HG02588 (cell line): ENCODE measurements around the gene TMEM144.
"Not testable (repeated sequence)": the region's sequence is repeated elsewhere in the genome, so short reads cannot be mapped to it uniquely, and the experiment has no call there.

Experiments
- ATAC-seq: cut with Tn5 transposase; IDR thresholded peaks from one replicate; pipeline ENCODE4 v1.9.1; 2021; ENCODE audit warnings: mild to moderate bottlenecking, moderate library complexity; ENCODE audit not compliant: unreplicated experiment

TMEM144 gene

DNA sequence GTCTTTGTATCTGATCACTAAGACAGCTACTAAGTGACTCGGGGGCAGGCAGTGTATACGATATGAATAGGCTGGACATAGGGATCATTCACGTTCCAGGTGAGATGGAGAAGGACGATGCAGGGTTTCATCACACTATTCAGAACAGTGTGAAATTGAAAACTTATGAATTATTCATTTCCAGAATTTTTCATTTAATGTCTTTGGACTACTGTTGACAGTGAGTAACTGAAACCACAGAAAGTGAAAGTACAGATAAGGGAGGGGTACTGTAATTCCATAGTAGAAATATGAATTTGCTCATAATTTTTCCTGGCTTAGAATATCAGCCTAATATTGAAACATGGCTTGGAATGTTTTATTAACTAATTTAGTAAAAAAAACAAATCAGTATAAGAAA, 24.4 kb downstream of the TMEM144 start:
- no peak for ATAC-seq

DNA sequence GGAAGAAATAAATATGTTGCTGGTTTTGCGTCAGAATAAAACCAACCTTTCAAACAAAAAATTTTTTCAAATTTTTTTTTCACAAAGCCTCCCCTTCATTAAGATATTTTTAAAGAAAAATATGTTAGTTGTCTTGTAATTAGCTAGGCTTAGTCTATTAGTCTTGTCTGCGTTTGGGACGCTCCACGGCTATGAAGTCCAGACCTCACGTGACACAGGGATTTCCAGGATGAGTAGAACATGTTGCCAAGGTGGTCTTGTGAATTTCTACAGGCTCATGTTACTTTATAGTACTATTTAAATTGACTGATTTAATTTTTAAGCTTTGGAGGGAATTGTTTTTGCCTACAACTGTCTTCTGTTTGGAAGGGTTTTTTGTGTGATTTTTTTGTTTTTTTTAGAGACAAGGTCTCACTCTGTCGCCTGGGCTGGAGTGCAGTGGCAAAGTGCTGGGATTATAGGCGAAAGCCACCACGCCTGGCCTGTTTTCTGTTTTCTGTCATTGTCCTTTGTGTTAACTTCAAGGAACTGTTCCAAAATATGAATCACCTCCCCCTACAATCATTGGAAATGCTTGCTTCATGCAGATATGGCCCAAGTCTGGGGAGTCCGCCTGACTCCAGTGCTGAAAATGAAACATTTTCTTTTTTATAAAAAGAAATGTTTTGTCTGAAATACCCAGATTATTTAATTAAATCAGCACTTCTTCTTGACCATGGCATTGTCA, 26.2 kb downstream of the TMEM144 start:
- ATAC-seq = no peak

DNA sequence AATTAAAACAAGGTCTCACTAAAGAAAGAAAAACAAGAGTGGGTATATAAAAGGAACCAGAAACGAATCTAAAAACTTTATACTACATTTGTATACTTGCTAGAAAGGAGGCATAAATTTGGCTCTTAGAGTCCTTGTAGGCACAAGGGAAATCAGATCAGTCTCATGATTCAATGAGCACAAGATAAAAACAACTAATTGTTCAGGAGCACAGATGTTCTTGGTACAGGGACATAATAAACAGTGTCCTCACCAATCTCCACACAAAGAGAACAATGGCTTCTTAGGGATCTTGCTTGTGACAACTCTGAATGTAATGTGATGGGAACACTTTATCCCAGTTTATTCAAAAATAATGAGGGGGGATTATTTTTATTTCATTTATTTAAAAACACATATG, 28.3 kb downstream of the TMEM144 start:
- ATAC-seq = no peak

DNA sequence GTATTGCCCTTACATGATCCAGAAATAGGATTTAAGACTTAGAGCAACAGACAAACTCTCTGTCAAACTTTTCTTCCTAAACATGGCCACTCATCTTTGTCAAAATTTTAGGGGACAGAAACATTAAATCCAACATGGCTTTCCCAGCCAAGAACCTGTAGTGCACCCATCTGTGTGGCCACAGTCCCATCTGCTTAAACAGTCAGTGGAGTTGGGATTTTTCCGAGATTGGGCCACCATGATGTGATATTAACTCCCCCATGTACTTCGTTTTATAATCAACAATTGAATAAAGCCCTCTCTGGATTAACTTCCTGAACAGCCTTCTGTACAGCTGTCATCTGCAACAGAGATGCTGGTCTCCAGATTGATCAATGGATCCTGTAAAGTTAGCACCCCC, 28.9 kb downstream of the TMEM144 start:
- ATAC-seq = no peak

DNA sequence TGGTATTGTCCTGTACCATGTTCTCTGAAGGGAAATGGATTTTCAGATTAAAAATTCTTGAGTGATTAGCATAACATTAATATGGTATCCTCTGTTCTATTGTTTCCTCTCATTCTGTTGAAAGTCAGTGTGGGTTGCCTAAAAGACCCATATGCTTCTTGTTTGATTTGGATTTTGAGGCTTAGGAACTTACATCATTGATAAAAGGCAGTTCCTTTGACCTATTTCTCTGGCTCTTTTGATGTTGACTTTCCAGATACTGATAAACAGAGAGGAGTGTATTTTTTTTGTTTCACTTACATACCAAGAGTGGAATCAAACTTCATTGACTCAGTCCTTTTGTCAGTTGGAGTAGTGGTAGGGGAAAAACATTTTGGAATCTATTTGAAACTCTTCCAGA, 32.8 kb downstream of the TMEM144 start:
- no peak for ATAC-seq

DNA sequence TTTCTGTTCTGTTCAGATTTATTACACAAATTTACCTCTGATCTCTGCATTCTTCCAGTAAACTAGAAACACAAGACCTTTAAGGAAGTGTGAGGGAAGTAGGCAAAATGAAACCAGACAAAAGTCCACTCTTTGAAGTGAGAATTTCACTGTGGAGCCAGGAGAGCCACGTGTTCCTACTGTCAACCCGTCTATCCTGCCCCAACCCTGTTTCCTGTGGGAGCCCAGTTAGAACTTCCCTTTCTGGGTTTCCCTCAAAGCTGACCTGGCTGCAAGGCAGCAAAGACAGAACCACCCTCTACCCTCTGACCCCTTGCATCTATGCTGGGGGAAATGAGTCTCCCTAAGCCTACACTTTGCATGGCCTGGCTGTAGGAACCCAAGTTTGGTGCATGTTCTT, 40.0 kb downstream of the TMEM144 start:
- ATAC-seq = no peak

DNA sequence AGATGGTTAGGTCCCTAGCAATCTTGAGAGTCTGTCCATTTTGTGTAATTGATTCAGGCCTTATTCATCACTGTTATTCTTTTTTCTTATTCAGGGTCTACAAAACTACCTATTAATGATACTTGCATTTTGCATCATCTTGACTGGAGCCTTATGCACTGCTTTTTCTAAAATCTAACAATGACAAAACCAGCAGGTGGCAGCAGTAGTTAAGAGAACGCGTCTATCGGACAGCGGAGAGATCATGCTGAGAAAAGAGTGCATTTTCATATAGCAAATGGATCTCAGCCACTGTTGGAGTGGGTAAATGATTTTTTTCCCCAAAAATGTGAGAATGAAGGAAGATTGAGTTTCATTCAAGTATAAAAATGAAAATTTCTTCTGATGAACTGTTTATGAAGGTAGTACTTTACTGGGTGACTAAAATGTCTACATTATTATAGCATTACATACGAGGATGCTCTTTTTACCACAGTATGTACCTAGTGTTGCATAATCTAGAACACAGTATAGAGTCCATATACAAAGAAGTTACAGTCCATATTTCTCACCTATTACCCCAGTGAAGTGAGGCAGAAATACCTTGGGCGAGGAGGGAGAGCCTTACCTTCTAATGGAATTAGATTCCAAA, 43.2 kb downstream of the TMEM144 start:
- peak; percentile 73 for ATAC-seq

DNA sequence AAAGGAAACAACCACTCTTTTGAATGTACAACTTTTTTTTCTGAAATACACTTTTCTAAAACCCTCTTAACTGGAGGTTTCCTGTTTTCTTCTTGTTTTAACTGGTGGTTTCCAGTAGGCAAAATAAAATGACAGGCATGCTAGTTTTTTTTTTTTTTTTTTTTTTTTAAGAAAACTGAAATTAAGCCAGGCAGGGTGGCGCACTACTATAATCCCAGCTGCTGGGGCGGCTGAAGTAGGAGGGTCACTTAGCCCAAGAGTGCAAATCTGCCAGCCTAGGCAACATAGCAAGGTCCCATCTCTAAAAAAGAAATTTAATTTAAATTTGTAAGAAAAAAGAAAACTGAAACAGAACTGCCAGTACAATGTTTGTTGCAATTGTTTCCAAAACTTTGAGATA, 44.0 kb downstream of the TMEM144 start:
- no peak for ATAC-seq

DNA sequence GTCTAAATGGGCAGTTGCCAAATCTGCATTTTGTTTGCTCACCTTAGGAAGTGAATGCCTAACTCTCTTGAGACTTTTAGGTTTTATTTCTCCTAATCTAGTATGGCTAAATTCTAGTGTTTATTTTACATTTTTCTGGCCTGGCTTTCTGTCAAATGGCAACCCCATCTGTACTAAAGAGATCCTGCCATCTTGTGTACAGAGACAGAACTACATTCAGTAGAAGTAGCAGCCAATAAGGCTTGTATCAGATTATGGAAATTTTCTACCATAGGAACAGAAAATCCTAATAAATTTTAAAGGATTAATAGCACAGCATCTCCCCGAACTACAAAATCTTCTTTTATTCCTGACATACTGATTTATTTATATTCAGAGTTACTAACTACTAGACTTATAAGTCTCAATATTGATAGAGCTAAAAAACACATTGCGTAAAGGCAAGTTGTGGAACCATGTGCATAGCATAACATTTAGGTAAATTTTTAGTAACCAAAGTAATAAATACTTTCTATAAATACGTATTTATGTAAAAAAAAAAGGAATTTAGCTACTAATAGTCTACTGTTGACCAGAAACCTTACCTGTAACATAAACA, 45.5 kb downstream of the TMEM144 start:
- peak; percentile 64 for ATAC-seq

DNA sequence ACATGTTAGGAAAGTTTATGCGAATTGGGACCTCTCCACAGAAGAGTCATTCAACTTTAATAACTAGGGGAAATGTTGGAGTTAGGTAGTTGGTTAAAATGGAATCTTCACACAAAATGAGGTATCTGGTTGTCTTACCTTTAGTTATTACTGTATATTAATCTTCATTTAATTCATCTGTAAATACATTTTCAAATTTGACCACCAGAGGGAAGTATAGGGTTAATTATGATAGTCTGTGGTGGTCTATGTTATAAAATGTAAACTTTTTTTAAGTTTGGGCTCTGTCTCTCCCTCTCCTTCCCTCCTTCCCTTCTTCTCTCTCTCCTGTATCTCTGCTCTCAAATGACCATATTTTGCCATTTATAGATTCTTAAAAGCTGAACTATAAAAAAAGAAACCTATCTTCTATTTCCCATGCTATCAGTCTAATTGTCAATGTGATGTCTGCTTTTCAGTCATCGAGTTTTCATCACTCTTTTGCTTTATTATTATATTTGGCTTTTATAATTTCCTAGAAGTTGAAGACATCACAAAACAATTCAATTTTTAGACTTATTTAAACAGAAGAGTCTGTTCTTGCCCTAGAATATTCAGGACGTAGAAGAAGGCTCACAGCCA, 49.8 kb downstream of the TMEM144 start:
- no peak for ATAC-seq

DNA sequence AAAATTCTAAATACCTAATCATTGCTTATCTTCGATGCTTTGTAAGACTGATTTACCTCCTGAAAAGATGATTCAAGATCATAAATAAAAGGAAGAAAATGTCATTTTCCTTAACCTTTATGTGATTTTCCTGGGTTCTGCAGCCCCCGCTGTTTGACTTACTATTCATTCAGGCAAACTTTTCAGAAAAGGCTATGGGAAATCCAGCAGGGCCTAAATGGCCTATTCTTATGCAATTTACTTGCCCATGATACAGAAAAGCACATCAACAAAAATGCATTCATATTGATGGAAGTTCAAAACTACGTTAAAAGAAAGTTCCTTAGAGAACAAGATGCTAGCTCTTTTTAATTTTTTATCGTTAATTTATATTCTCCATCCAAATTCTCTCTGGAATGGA, 51.2 kb downstream of the TMEM144 start:
- ATAC-seq = no peak

DNA sequence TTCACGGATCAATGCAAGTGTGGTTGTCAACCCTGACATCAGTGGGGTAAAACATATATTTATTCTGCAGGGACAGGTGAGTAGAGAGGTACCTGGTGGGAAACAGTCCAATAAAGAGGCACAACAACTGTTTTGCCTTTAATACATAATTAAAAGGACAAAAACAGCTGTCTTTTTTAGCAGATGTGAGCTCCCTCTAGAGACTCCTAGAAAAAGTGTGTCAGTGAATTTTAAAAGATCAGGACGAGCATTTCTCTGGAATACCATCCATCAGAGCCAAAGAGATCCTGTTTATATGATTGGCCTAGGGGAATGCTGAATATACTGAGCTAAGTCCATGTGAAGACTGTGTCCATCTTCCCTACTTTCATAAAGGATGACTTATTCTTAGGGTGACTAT, 58.3 kb downstream of the TMEM144 start:
- ATAC-seq = no peak

DNA sequence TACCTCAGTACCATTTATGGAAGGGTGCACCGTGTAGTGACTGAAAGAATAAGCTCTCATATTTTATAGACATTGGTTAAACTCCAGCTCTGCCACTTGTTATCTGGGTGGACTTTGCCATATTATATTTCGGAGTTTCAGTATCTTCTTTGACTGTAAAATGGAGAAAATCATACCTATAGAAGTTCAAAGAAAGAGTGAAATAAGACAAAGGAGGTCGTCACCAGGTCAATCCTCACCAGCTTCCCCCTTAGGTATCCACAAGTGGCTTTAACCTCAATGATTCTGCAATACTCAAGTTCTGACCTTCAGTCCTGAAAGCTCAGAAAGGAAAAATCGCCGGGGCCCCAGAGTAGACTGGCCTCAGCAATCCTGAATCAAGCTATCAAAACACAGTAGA, 64.3 kb downstream of the TMEM144 start:
- ATAC-seq = no peak

DNA sequence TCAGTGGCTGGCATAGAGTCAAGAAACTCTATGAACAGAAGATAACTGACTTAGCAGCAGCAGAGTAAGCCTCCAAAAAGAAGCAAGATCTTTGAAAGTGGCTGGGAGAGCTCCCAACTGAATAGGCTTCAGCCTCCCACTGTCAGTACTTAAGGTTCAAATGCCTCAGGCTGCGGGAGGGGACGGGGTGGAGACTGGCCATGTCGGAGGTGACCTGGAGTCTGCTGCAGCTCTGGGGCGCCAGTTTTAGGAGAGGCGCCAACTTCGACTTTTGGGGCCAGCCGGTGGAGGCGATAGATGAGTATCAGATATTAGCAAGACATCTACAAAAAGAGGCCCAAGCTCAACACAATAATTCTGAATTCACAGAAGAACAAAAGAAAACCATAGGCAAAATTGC, 67.3 kb downstream of the TMEM144 start:
- ATAC-seq = no peak

DNA sequence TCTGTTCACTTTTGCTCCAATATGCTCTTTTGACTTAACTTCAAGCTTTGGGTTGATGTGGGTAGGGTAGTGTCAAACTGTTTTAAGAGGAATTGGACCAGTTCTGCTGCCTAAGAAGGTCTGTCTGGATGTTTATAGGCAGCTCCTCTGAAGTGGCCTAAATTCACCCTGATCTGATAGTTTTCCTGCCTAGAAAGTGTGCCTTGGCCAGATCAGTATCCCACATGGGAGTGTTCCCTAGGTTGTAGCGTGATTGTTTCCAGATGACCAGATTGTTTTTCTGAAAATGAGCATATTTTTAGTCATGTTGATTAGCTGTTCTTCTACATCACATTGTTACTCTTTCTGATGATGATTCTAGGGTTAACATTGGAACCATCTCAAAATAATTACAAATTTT, 68.8 kb downstream of the TMEM144 start:
- ATAC-seq = not testable (repeated sequence)

DNA sequence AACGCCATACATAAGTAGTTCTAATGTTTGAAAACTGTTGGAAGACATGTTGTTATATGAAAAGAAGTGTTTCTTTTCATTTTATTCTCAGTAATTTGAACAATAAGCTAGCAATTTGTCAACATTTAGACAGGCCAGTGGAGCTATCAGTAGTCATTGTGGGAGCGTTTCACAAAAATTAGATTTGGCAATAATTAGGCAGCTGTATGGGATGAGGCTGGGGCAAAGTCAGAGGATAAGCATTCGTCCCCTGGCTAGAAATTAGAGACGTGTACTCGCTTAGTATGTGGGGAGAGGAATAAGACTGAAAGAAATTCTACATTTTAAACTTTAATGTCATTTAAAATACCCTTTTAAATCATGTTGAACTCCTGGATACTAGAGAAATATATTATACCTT, 70.6 kb downstream of the TMEM144 start:
- no peak for ATAC-seq

DNA sequence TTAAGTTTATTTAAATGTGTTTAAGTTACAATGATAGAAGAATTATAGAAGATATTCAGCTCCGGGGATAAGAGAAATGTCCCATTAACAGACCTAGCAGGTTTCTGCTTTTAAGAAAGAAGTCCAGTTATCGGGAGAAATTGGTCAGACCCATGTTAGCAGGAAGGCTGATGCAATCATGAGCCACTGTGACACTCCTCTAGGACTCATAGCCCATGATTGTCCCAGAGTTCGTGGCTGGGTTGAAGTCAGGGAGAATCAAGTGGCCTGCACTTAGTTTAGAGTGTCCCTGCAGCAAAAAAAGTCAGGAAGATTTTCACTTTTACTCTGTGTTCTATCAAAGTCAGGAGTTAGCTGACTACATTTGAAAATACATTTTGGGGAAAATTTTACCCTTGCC, 72.0 kb downstream of the TMEM144 start:
- ATAC-seq = no peak

DNA sequence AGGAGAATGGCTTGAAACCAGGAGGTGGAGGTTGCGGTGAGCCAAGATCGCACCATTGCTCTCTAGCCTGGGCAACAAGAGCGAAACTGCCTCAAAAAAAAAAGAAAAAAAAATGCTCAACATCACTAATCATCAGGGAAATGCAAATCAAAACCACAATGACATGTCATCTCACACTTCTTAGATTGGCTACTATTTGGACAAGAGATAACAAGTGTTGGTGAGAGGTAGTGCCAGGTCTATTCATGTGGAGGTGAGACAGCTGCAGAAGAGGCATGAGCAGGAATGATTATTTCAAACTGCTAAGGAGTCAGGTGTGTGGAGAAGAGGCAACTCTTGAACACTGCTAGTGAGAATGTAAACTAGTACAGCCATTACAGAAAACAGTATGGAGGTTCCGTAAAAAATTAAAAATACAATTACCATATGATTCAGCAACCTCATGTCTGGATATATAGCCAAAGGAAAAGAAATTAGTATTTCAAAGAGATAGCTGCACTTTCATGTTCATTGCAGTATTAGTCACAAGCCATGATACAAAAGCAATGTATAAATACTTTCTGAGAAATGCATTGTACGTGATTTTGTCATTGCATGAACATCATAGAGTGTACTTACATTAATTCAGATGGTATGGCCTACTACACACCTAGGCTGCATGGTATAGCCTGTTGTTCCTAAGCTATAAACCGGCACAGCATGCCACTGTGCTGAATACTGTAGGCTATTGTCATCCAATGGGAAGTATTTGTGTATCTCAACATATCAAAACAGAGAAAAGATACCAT, 75.3 kb downstream of the TMEM144 start:
- no peak for ATAC-seq

DNA sequence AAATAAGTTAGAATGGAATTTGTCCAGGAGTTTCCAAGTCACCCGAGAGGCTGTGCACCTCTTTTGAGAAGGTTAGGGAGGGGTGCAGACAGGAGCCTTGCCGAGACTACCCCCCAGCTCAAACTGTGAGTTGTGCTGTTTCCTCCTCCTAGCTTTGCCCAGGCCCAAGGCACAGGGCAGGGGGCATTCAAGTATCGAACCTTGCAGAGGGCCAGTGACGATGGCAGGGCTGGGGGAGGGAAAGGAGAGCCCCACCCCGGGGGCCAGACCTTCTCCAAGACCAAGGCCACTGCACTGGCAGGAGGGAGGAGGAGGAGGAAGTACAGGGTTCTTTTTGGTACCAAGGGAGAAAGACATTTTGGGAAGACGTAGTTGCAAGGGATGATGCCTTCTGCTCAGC, 80.6 kb downstream of the TMEM144 start:
- no peak for ATAC-seq

DNA sequence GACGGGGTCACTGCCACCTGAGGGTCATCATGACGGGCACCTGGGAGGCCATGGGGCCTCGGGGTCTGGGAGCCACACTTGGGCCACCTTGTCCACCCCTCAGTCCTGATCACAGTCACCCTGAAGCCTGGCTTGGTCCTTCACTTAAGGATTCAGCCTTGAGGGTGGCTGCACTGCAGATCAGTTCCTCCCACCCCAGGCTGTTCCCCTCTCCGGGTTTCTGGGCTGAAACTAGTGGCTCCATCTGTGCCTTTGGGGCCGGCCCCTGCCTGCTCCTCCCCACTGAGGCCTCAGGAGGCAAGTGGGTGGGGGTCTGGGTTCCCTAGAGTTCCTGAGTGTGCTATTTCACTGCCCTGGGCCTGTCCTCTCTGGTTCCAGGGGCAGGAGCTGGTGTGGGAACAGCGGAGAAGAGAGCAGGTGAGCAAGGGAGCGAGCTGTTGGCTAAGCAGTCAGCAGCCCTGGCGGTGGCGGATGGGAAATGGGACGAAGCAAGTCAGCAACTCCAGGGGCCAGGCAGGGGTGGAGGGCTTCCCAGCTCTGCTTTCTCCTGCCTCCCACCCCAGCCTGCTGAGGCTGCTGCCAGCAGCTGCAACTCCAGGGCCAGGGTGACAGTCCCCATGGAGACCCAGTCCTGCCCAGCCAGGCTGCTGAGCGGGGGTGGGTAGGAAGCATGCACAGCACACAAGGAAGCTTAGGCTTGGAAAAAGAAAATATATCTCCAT, 81.2 kb downstream of the TMEM144 start:
- ATAC-seq = no peak

DNA sequence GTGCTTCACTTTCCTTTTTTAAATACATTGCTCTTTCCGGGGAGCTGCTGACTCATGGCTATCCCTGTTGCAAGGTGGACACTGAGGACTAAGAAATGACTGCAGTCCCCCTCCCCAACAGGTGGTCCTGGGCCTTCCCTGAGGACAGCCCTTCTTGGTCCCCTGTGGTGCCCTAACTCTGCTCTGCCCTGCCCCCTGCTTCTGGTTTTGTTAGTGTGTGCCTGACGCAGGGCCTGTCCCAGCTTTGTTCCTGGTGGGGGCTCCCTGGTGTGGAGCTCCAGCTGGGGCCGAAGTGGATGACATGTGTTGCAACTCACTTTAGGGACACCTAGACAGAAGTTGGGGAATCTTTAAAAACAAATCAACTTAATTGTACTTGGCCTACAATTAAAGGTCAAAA, 81.9 kb downstream of the TMEM144 start:
- no peak for ATAC-seq
